ENCODE results near the gene ARL15. TPM values are rescaled to one million over a fixed set of nuclear protein-coding genes. Genes with fewer than 3 reads are reported as not detected.

Gene ARL15
- total and polyA plus RNA-seq, 2 donors (not counting 3 experiments of a cell fraction or from before 2014, with no cell fraction given), result 11.9 to 24.4 TPM

- POLR2A ChIA-PET, result no interaction called here
- no peaks in the 10 kb centered on the region for H3K9me3 ChIP-seq (replicated peaks; ENCODE audit: control insufficient read depth, insufficient read depth, low read length)
- dilution Hi-C loops (cut with MboI; ENCODE audit: extremely low pct_ligation_motif_present, low sequenced_read_pairs), result no loop called here
Measured at GRCh38 chr5:53974021-53974420, 336.4 kb downstream of the ARL15 start.

More at GRCh38 chr5:53974021-53974420, 336.4 kb downstream of the ARL15 start:
- TF ChIP-seq FOS (IDR thresholded peaks at IDR 0.05; ENCODE audit: borderline replicate concordance, insufficient read depth, low read length) (no peak), EZH2 (IDR thresholded peaks at IDR 0.05; ENCODE audit: borderline replicate concordance, low read depth, low read length, severe bottlenecking) (no peak), POLR2AphosphoS5 (IDR thresholded peaks at IDR 0.05; ENCODE audit: insufficient read depth, low read depth, low read length) (no peak), MYC (IDR thresholded peaks at IDR 0.05; ENCODE audit: low read depth, low read length) (no peak), MAX (IDR thresholded peaks at IDR 0.05; ENCODE audit: insufficient read depth, insufficient read length) (no peak), JUN (IDR thresholded peaks at IDR 0.05; ENCODE audit: borderline replicate concordance, insufficient read depth, insufficient read length, low read depth) (no peak), CTCF (IDR thresholded peaks at IDR 0.05; ENCODE audit: extremely low read depth in 1 of 2, insufficient read depth in 1 of 2, low read depth in 1 of 2, low read length in 2 of 2) (no peak), POLR2A (IDR thresholded peaks at IDR 0.05; ENCODE audit: low read depth, low read length) (no peak), GATA2 (IDR thresholded peaks at IDR 0.05; ENCODE audit: insufficient read depth, insufficient read length, low read depth, low read length) (no peak)
- DNase-seq (ENCODE audit: low read depth, low spot score) (no peak), FAIRE-seq (no peak)
- no peak overlapping the region for H3K27ac ChIP-seq (ENCODE audit: insufficient read depth, low read depth, low read length)
- no peak overlapping the region for H3K4me2 ChIP-seq (ENCODE audit: insufficient read depth, low read length)
- H3K36me3 ChIP-seq (ENCODE audit: control insufficient read depth in 2 of 2, extremely low read depth in 1 of 2, insufficient read depth in 2 of 2, low read length in 2 of 2), result no peaks in the 10 kb centered on the region
- H2AFZ ChIP-seq (ENCODE audit: low read depth, low read length), result no peak overlapping the region
- no TSS peak for BruUV-seq (replicated peaks)
- CTCF ChIA-PET, result no interaction called here
- no peaks in the 10 kb centered on the region for H3K79me2 ChIP-seq (ENCODE audit: control insufficient read depth, insufficient read depth, low read length)
- intact Hi-C loops (cut with micrococcal nuclease), result no loop called here
- no peaks in the 10 kb centered on the region for H4K20me1 ChIP-seq (replicated peaks; ENCODE audit: control insufficient read depth, extremely low read depth, insufficient read depth, low read length)
- H3K4me1 ChIP-seq (ENCODE audit: control insufficient read depth, extremely low read depth, insufficient read depth, low read length), result no peaks in the 10 kb centered on the region
- H3K9me1 ChIP-seq (replicated peaks; ENCODE audit: control insufficient read depth, extremely low read depth, insufficient read depth, low read length), result no peaks in the 10 kb centered on the region
- no peak overlapping the region for H3K9ac ChIP-seq (replicated peaks; ENCODE audit: extremely low read depth, insufficient read depth, low read length)
- no peak overlapping the region for H3K4me3 ChIP-seq (replicated peaks in 1 of 3; ENCODE audit: insufficient read depth in 1 of 3, low read depth in 1 of 3, low read length in 3 of 3)
- H3K27me3 ChIP-seq (ENCODE audit: control insufficient read depth in 2 of 2, insufficient read depth in 2 of 2, low read length in 2 of 2), result no peaks in the 10 kb centered on the region

Measured in endothelial cell of umbilical vein (primary cell).